Activated naive CD4-positive, alpha-beta T cell treated with anti-CD3 and anti-CD28 coated beads, Interleukin-2, amount 10 ng/mL, durations not matched to agents 7 days and 5 days (primary cell): ENCODE measurements around the gene CAMK1D.
A peak's percentile ranks its signal among the peaks of the same experiment; 100 is the strongest.

Experiments
- CTCF ChIA-PET: fragments of 350-600 bp; sonication (Branson Sonifier 250); formaldehyde crosslinking; loops from one replicate; lab custom pipeline; 2021; ENCODE audit warnings: antibody characterized with exemption; lab: Charles Lee
- DNase-seq: peaks from one replicate; pipeline ENCODE4 v3.0.0-alpha.2; 2020
- H3K27ac Mint-ChIP-seq: one replicate; pipeline ENCODE4 v1.8.0; 2021; ENCODE audit warnings: mild to moderate bottlenecking, moderate library complexity, mixed read lengths
- H3K27me3 Mint-ChIP-seq: one replicate; pipeline ENCODE4 v1.8.0; 2021; ENCODE audit warnings: mild to moderate bottlenecking, mixed read lengths
- H3K36me3 Mint-ChIP-seq: one replicate; pipeline ENCODE4 v1.8.0; 2021; ENCODE audit warnings: mixed read lengths
- H3K4me1 Mint-ChIP-seq: one replicate; pipeline ENCODE4 v1.8.0; 2021; ENCODE audit warnings: mixed read lengths
- H3K4me3 Mint-ChIP-seq: one replicate; pipeline ENCODE4 v1.8.0; 2021; ENCODE audit warnings: mild to moderate bottlenecking, moderate library complexity, mixed read lengths
- H3K9me3 Mint-ChIP-seq: one replicate; pipeline ENCODE4 v1.8.0; 2021; ENCODE audit warnings: mixed read lengths

CAMK1D gene

DNA sequence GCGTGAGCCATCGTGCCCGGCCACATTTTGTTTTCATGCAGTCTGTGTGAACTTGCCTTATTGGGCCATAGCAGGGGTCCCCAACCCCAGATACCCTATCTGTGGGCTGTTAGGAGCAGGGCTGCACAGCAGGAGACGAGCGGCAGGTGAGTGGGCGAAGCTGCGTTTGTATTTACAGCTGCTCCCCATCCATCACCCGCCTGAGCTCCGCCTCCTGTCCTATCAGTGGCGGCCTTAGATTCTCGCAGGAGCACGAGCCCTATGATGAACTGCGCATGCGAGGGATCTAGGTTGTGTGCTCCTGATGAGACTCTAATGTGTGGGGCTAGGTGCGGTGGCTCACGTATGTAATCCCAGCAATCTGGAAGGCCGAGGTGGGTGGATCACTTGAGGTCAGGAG lies 293.9 kb downstream of the CAMK1D start:
- no peaks in the 10 kb centered on the region for H3K9me3 Mint-ChIP-seq
- CTCF ChIA-PET = interaction anchor here (1.1 kb wide), 1 partner anchor 14 kb away, joined by 5 read pairs; no protein-coding TSS in a partner anchor
- H3K4me1 Mint-ChIP-seq = peaks cover 9% of the 10 kb centered on the region
- no peaks in the 10 kb centered on the region for H3K36me3 Mint-ChIP-seq
- H3K27ac Mint-ChIP-seq = no peak overlapping the region
- no peak overlapping the region for H3K4me3 Mint-ChIP-seq
- H3K27me3 Mint-ChIP-seq = peaks cover 4% of the 10 kb centered on the region
- DNase-seq = no peak

DNA sequence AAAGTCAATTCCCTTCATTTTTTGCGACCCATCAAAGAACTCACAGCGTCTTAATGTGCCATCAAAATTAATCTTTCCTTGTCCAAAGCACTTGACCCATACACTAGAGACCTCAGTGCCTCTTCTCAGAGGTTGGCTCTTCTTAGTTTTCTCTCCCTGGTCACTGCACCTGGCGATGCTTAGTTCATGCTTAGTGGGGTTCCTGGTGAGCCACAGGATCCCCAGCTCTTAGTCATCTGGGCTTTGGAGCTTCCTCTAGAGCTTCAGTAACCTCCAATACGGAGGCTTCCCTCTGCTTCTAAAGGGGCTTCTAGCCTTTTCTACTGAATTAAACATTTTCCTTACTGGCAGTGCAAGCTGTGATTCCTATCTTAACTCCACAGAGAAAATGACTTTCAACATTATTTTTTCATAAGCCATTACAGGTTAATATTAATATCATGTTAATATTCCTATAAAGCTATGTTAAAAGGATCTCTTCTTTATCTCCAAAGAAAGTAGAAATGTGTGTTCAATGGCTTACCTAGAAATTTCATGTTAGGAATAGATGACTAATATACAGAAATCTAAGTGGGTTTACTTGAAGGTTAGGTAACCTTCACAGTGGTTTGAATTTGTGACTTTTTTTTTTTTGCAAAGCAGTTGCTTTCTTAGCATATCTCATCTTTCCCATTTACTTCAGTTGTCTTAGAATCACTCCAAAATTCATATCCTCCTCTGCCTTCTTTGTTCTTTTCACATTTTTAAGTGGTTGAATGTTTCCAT lies 295.2 kb downstream of the CAMK1D start:
- Mint-ChIP-seq H3K4me3 (no peak overlapping the region), H3K4me1 (peaks cover 2% of the 10 kb centered on the region), H3K27me3 (no peaks in the 10 kb centered on the region), H3K9me3 (no peaks in the 10 kb centered on the region), H3K27ac (peak overlapping the region; percentile 35), H3K36me3 (no peaks in the 10 kb centered on the region)
- CTCF ChIA-PET = interaction anchor here (0.6 to 2.6 kb wide), 3 partner anchors 12 to 160 kb away, joined by 3 to 11 read pairs (median 5); no protein-coding TSS in a partner anchor
- DNase-seq = no peak

- peaks cover 2% of the 10 kb centered on the region for H3K4me1 Mint-ChIP-seq
- H3K27ac Mint-ChIP-seq = no peak overlapping the region
- H3K4me3 Mint-ChIP-seq = no peak overlapping the region
- CTCF ChIA-PET = interaction anchor here (2.6 kb wide), 1 partner anchor 11 kb away, joined by 11 read pairs; no protein-coding TSS in a partner anchor
- no peaks in the 10 kb centered on the region for H3K36me3 Mint-ChIP-seq
- no peaks in the 10 kb centered on the region for H3K27me3 Mint-ChIP-seq
- no peak for DNase-seq
- no peaks in the 10 kb centered on the region for H3K9me3 Mint-ChIP-seq
These were observed 296.1 kb downstream of the CAMK1D start for GRCh38 chr10:12645449-12645848.

GRCh38 chr10:12649012-12649584 lies 299.8 kb downstream of the CAMK1D start:
- H3K27ac Mint-ChIP-seq = no peak overlapping the region
- no peak for DNase-seq
- no peak overlapping the region for H3K4me3 Mint-ChIP-seq
- no peaks in the 10 kb centered on the region for H3K27me3 Mint-ChIP-seq
- H3K4me1 Mint-ChIP-seq = peaks cover 2% of the 10 kb centered on the region
- H3K9me3 Mint-ChIP-seq = no peaks in the 10 kb centered on the region
- CTCF ChIA-PET = interaction anchor here (1.2 kb wide), 1 partner anchor 303 kb away, joined by 3 read pairs; no protein-coding TSS in a partner anchor
- no peaks in the 10 kb centered on the region for H3K36me3 Mint-ChIP-seq

GRCh38 chr10:12650122-12650521 lies 300.8 kb downstream of the CAMK1D start:
- Mint-ChIP-seq H3K27me3 (no peaks in the 10 kb centered on the region), H3K4me1 (no peaks in the 10 kb centered on the region), H3K36me3 (no peaks in the 10 kb centered on the region), H3K9me3 (peaks cover 2% of the 10 kb centered on the region), H3K27ac (no peak overlapping the region), H3K4me3 (no peak overlapping the region)
- DNase-seq = no peak
- CTCF ChIA-PET = no interaction called here

GRCh38 chr10:12650538-12651298 lies 301.4 kb downstream of the CAMK1D start:
- CTCF ChIA-PET = interaction anchor here (0.8 kb wide), 1 partner anchor 386 kb away, joined by 3 read pairs; no protein-coding TSS in a partner anchor
- H3K27ac Mint-ChIP-seq = no peak overlapping the region

GRCh38 chr10:12655940-12656339 lies 306.6 kb downstream of the CAMK1D start:
- no peak for DNase-seq
- Mint-ChIP-seq H3K27ac (no peak overlapping the region), H3K36me3 (no peaks in the 10 kb centered on the region), H3K4me1 (peaks cover 3% of the 10 kb centered on the region), H3K27me3 (no peaks in the 10 kb centered on the region), H3K9me3 (peaks cover 2% of the 10 kb centered on the region), H3K4me3 (no peak overlapping the region)
- CTCF ChIA-PET = interaction anchor here (0.6 to 5.8 kb wide), 46 partner anchors 9 to 475 kb away, joined by 3 to 69 read pairs (median 4); partner anchors contain the start of gene OPTN

More at GRCh38 chr10:12650538-12651298, 301.4 kb downstream of the CAMK1D start:
- peaks cover 2% of the 10 kb centered on the region for H3K9me3 Mint-ChIP-seq
- no peak for DNase-seq
- no peaks in the 10 kb centered on the region for H3K27me3 Mint-ChIP-seq
- H3K4me1 Mint-ChIP-seq = peaks cover under 1% of the 10 kb centered on the region
- H3K4me3 Mint-ChIP-seq = no peak overlapping the region
- H3K36me3 Mint-ChIP-seq = no peaks in the 10 kb centered on the region

DNA sequence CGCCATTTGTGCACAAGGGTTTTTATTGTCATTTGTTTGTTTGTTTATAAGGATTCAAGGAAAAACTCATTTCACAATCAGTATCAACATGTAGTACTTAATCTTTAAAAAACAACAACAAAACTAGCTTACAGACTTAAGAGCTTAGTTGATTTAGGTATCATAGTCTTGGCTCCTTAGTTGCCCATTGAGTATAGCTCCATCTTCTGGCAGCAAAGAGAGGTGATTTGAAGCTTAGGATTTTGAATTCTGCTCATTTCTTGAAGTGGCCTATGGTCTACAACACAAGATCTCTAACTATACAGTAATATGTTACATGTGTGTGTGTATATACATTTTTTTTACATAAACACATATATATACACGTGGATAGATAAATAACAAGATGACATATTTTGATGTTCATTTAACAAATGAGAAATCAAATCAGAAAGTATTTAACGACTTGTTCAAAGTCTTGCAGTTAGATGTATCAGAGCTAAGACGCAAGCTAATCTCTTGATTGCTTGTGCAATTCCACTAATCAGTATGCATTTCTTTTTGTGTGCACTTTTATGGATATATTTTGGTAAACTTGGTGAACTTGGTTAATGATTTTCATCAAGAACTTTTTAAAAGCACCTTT lies 307.3 kb downstream of the CAMK1D start:
- Mint-ChIP-seq H3K4me3 (no peak overlapping the region), H3K9me3 (peaks cover 2% of the 10 kb centered on the region), H3K4me1 (peaks cover 3% of the 10 kb centered on the region), H3K36me3 (no peaks in the 10 kb centered on the region), H3K27ac (no peak overlapping the region), H3K27me3 (no peaks in the 10 kb centered on the region)
- CTCF ChIA-PET = interaction anchor here (0.6 to 5.8 kb wide), 46 partner anchors 8 to 515 kb away, joined by 3 to 69 read pairs (median 4); partner anchors contain the start of gene OPTN
- DNase-seq = no peak

DNA sequence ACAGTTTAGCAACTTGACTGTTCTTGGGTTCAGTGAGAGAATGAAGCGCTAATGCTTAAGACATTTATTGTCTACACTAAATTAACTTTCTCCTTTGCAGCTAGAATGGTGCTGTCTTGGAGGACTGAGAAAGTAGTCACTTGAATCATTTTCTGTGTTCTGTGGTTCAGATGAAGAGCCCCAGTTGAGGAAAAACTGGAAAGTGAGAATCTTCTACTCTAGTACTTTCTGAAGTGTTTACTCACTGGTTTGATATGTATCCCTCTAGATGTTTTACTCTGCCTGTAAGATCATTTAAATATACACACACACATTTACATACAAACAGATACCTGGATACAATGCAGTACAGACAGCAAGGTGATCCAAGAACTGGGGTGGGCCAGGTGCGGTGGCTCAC lies 308.1 kb downstream of the CAMK1D start:
- Mint-ChIP-seq H3K9me3 (peaks cover 2% of the 10 kb centered on the region), H3K4me3 (no peak overlapping the region), H3K27ac (no peak overlapping the region), H3K36me3 (no peaks in the 10 kb centered on the region), H3K27me3 (no peaks in the 10 kb centered on the region), H3K4me1 (peaks cover 3% of the 10 kb centered on the region)
- CTCF ChIA-PET = interaction anchor here (0.6 to 5.8 kb wide), 11 partner anchors 14 to 516 kb away, joined by 3 to 69 read pairs (median 10); no protein-coding TSS in a partner anchor
- DNase-seq = no peak

DNA sequence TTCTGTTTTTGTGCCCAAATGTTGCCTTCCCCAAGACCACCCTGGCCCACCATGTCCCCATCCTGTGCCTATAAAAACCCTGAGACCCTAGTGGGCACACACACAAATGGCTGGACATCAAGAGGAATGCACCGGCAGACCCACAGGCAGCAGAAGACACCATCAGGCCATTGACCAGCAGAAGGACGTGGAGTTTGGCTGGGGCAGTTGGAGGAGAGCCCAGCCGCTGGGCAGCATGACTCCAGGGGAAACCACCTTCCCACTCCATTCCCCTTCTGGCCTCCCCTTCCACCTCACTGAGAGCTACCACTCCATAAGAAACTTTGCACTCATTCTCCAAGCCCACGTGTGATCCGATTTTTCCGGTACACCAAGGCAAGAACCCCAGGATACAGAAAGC lies 309.2 kb downstream of the CAMK1D start:
- CTCF ChIA-PET = interaction anchor here (5.8 kb wide), 1 partner anchor 396 kb away, joined by 69 read pairs; no protein-coding TSS in a partner anchor
- Mint-ChIP-seq H3K4me1 (peaks cover 3% of the 10 kb centered on the region), H3K27ac (no peak overlapping the region), H3K9me3 (peaks cover 2% of the 10 kb centered on the region), H3K4me3 (no peak overlapping the region), H3K36me3 (no peaks in the 10 kb centered on the region), H3K27me3 (no peaks in the 10 kb centered on the region)
- DNase-seq = no peak

GRCh38 chr10:12659706-12660105 lies 310.4 kb downstream of the CAMK1D start:
- Mint-ChIP-seq H3K9me3 (peaks cover 2% of the 10 kb centered on the region), H3K36me3 (no peaks in the 10 kb centered on the region), H3K4me1 (peaks cover 3% of the 10 kb centered on the region), H3K4me3 (no peak overlapping the region), H3K27ac (no peak overlapping the region), H3K27me3 (no peaks in the 10 kb centered on the region)
- DNase-seq = no peak
- CTCF ChIA-PET = interaction anchor here (5.8 kb wide), 1 partner anchor 398 kb away, joined by 69 read pairs; no protein-coding TSS in a partner anchor

DNA sequence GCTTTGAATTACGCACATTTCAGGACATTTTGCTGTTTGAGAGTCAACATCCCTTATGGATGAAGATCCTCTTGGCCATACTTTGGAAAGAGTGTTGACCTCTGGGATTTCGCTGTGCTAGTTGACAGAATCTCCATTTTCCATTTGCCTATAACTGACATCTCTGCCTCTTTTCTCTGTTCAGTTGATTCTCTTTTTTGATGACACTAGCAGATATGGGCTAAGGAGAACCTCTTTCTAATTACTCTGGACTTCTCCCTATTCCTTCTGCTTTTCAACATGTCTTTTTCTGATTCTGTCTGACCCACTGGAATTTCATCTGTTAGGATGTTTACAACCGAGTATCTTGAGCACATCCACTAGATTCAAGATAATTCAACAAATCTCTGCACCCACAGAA lies 311.5 kb downstream of the CAMK1D start:
- H3K36me3 Mint-ChIP-seq = no peaks in the 10 kb centered on the region
- DNase-seq = no peak
- H3K4me3 Mint-ChIP-seq = no peak overlapping the region
- H3K4me1 Mint-ChIP-seq = peaks cover 2% of the 10 kb centered on the region
- CTCF ChIA-PET = no interaction called here
- H3K27ac Mint-ChIP-seq = no peak overlapping the region
- H3K27me3 Mint-ChIP-seq = no peaks in the 10 kb centered on the region
- H3K9me3 Mint-ChIP-seq = no peaks in the 10 kb centered on the region

DNA sequence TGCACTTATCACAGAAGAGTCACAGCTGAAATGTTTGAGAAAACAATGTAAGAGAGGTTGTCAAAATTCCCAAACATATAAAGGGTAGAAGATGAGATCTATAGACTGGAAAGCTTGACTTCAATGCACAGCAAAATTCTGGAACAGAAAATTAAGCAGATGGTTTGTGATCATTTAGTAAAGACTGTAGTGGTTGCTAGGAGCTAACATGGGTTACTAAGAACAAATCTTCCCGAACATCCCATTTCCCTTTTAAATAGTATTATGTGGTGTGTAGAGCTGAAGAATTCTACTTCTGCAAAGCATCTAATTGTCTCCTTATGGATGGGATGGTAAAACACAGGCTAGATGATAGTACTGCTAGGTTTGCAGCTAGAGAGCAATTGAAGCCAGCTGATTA lies 312.3 kb downstream of the CAMK1D start:
- H3K27me3 Mint-ChIP-seq = no peaks in the 10 kb centered on the region
- DNase-seq = no peak
- H3K36me3 Mint-ChIP-seq = no peaks in the 10 kb centered on the region
- CTCF ChIA-PET = no interaction called here
- H3K4me1 Mint-ChIP-seq = no peaks in the 10 kb centered on the region
- H3K9me3 Mint-ChIP-seq = no peaks in the 10 kb centered on the region
- H3K4me3 Mint-ChIP-seq = no peak overlapping the region
- H3K27ac Mint-ChIP-seq = no peak overlapping the region
